MM.1S (cell line): ENCODE data around the gene GRWD1.

Source experiments
- DNase-seq: peaks from one replicate; pipeline ENCODE4 v3.0.0-alpha.2; 2015
- H2AFZ ChIP-seq: fragments of 300-600 bp; sonication (generic); 2 replicates; pipeline ENCODE4 v1.6.0; 2016; ENCODE audit warnings: antibody characterized with exemption, low read length
- H3F3A ChIP-seq: fragments of 300-600 bp; sonication (generic); 2 replicates; pipeline ENCODE4 v1.6.1; 2016; ENCODE audit warnings: mild to moderate bottlenecking, antibody characterized with exemption, low read length, moderate library complexity, mixed read lengths; ENCODE audit not compliant: insufficient read depth
- H3K27ac ChIP-seq: fragments of 300-600 bp; sonication (generic); 2 replicates; pipeline ENCODE4 v1.5.1; 2016; ENCODE audit warnings: mild to moderate bottlenecking, low read length
- H3K27me3 ChIP-seq: fragments of 300-600 bp; sonication (generic); replicated peaks from 2 replicates; pipeline ENCODE4 v1.6.0; 2016; ENCODE audit warnings: low read length; ENCODE audit not compliant: insufficient read depth
- H3K36me3 ChIP-seq: fragments of 300-600 bp; sonication (generic); replicated peaks from 2 replicates; pipeline ENCODE4 v1.6.1; 2016; ENCODE audit warnings: mild to moderate bottlenecking, low read length, mixed read lengths; ENCODE audit not compliant: insufficient read depth
- H3K4me1 ChIP-seq: fragments of 300-600 bp; sonication (generic); 2 replicates; pipeline ENCODE4 v1.6.1; 2016; ENCODE audit warnings: low read length, mixed read lengths
- H3K4me2 ChIP-seq: fragments of 300-600 bp; sonication (generic); 2 replicates; pipeline ENCODE4 v1.6.0; 2016; ENCODE audit warnings: low read depth, low read length
- H3K4me3 ChIP-seq: fragments of 300-600 bp; sonication (generic); 2 replicates; pipeline ENCODE4 v1.5.1; 2016; ENCODE audit warnings: low read length, mixed read lengths
- H3K79me2 ChIP-seq: fragments of 300-600 bp; sonication (generic); 2 replicates; pipeline ENCODE4 v1.6.1; 2016; ENCODE audit warnings: mixed run types, low read length, mixed read lengths
- H3K9ac ChIP-seq: fragments of 300-600 bp; sonication (generic); 2 replicates; pipeline ENCODE4 v1.6.1; 2016; ENCODE audit warnings: low read length, mixed read lengths
- H3K9me2 ChIP-seq: fragments of 300-600 bp; sonication (generic); replicated peaks from 2 replicates; pipeline ENCODE4 v1.6.1; 2016; ENCODE audit warnings: mild to moderate bottlenecking, low read length, mixed read lengths; ENCODE audit not compliant: insufficient read depth
- H3K9me3 ChIP-seq: fragments of 300-600 bp; sonication (generic); replicated peaks from 2 replicates; pipeline ENCODE4 v1.6.1; 2016; ENCODE audit warnings: mild to moderate bottlenecking, low read length, mixed read lengths; ENCODE audit not compliant: insufficient read depth
- H4K20me1 ChIP-seq: fragments of 300-600 bp; sonication (generic); 2 replicates; pipeline ENCODE4 v1.6.1; 2016; ENCODE audit warnings: mild to moderate bottlenecking, low read length, moderate library complexity, mixed read lengths; ENCODE audit not compliant: insufficient read depth
- CTCF ChIP-seq: fragments of 300-600 bp; sonication (generic); IDR thresholded peaks from 2 replicates; pipeline ENCODE4 v1.5.1; 2016; ENCODE audit warnings: antibody characterized with exemption, low read length, mixed read lengths
- EZH2 ChIP-seq: fragments of 300-600 bp; sonication (generic); optimal IDR thresholded peaks from 2 replicates; pipeline ENCODE3; 2017; ENCODE audit warnings: low read depth, mild to moderate bottlenecking, antibody characterized with exemption, low read length, mixed read lengths
- EZH2phosphoT487 ChIP-seq: fragments of 300-600 bp; sonication (generic); IDR thresholded peaks from 2 replicates; pipeline ENCODE4 v1.6.1; 2018; ENCODE audit warnings: antibody characterized with exemption, low read length

Gene GRWD1

DNA sequence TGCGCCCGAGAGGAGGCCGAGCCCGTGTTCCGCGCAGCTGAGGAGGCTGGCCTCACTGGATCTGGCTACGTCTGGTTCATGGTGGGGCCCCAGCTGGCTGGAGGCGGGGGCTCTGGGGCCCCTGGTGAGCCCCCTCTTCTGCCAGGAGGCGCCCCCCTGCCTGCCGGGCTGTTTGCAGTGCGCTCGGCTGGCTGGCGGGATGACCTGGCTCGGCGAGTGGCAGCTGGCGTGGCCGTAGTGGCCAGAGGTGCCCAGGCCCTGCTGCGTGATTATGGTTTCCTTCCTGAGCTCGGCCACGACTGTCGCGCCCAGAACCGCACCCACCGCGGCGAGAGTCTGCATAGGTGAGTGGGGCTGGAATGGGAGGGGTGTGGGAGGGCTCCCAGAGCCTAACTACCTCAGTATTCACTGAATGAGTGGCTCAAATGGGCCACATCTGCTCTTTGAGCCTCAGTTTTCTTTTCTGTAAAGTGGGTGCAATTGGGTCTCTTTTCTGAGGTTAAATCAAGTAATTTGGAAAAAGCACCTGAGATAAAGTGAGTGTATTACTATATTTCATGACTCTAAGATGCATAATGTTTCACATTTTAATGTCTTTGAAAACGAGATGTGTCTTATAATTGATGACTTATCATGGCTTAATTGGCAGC lies 40.6 kb upstream of the GRWD1 start:
- Histone ChIP-seq H3K36me3 (no peaks in the 10 kb centered on the region), H3K9me3 (no peaks in the 10 kb centered on the region), H3K9ac (no peak overlapping the region), H4K20me1 (no peaks in the 10 kb centered on the region), H3K79me2 (no peaks in the 10 kb centered on the region), H3K4me1 (peaks cover 5% of the 10 kb centered on the region), H3K4me2 (no peak overlapping the region), H3K9me2 (no peaks in the 10 kb centered on the region), H3F3A (peaks cover under 1% of the 10 kb centered on the region; the same call in 1 of the 2 replicates), H3K4me3 (no peak overlapping the region), H3K27ac (no peak overlapping the region), H3K27me3 (peaks cover 36% of the 10 kb centered on the region), H2AFZ (no peak overlapping the region)
- no peak for TF ChIP-seq EZH2
- no peak for DNase-seq

DNA sequence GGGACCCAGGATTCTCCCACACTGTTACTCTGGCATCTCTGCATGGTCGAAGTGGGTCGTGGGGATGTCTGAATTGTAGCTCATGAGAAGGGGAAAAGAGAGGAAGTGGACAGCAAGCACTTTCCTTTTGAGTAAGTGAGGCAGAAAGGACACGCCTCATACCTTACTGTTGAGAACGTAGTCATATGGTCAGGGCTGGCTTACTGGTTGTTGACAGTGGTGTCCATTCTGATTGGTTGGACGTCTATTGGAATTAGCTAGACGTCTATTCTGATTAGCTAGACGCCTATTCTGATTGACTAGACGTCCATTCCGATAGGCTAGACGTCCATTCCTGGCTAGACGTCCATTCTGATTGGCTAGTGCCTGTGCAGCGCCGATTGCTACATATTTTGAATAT lies 39.9 kb upstream of the GRWD1 start:
- Histone ChIP-seq H3K4me2 (no peak overlapping the region), H3K79me2 (no peaks in the 10 kb centered on the region), H3K27ac (no peak overlapping the region), H4K20me1 (no peaks in the 10 kb centered on the region), H3K4me1 (no peaks in the 10 kb centered on the region), H2AFZ (no peak overlapping the region), H3K9me2 (no peaks in the 10 kb centered on the region), H3K9ac (no peak overlapping the region), H3F3A (no peaks in the 10 kb centered on the region), H3K27me3 (peaks cover 36% of the 10 kb centered on the region), H3K9me3 (no peaks in the 10 kb centered on the region), H3K4me3 (no peak overlapping the region), H3K36me3 (no peaks in the 10 kb centered on the region)
- TF ChIP-seq EZH2phosphoT487: no peak
- TF ChIP-seq EZH2: no peak
- TF ChIP-seq CTCF: no peak
- DNase-seq: no peak

GRCh38 chr19:48413879-48414587 lies 31.8 kb upstream of the GRWD1 start:
- no peak for TF ChIP-seq EZH2
- TF ChIP-seq CTCF: no peak
- TF ChIP-seq EZH2phosphoT487: no peak
- Histone ChIP-seq H4K20me1 (no peaks in the 10 kb centered on the region), H3K4me3 (no peak overlapping the region), H3K4me1 (peaks cover 11% of the 10 kb centered on the region), H3K9ac (no peak overlapping the region), H3K27ac (no peak overlapping the region), H3K27me3 (peaks cover 18% of the 10 kb centered on the region), H3K4me2 (peak overlapping the region; percentile 65; the same call in 1 of the 2 replicates), H3K36me3 (no peaks in the 10 kb centered on the region), H3K9me2 (no peaks in the 10 kb centered on the region), H3K9me3 (no peaks in the 10 kb centered on the region), H3K79me2 (no peaks in the 10 kb centered on the region), H2AFZ (no peak overlapping the region), H3F3A (peaks cover 16% of the 10 kb centered on the region)
- DNase-seq: no peak

GRCh38 chr19:48415395-48415794 lies 30.4 kb upstream of the GRWD1 start:
- H3F3A ChIP-seq: peaks cover 17% of the 10 kb centered on the region
- H2AFZ ChIP-seq: no peak overlapping the region
- no peak overlapping the region for H3K9ac ChIP-seq
- peak; percentile 81 for DNase-seq
- H3K4me1 ChIP-seq: peaks cover 12% of the 10 kb centered on the region
- H4K20me1 ChIP-seq: no peaks in the 10 kb centered on the region
- H3K36me3 ChIP-seq: no peaks in the 10 kb centered on the region
- peak overlapping the region; percentile 65; the same call in 1 of the 2 replicates for H3K4me2 ChIP-seq
- no peaks in the 10 kb centered on the region for H3K9me2 ChIP-seq
- H3K4me3 ChIP-seq: 0 out of 2 replicates have a peak overlapping the region, but pooled peaks have one; percentile 43
- TF ChIP-seq EZH2: no peak
- no peak overlapping the region for H3K27ac ChIP-seq
- no peaks in the 10 kb centered on the region for H3K9me3 ChIP-seq
- H3K79me2 ChIP-seq: no peaks in the 10 kb centered on the region
- H3K27me3 ChIP-seq: peaks cover 18% of the 10 kb centered on the region
